Measurements from ENCODE around the gene ATRAID.
"Not testable (repeated sequence)": the region's sequence is repeated elsewhere in the genome, so short reads cannot be mapped to it uniquely, and the experiment has no call there.

The ATRAID gene

DNA sequence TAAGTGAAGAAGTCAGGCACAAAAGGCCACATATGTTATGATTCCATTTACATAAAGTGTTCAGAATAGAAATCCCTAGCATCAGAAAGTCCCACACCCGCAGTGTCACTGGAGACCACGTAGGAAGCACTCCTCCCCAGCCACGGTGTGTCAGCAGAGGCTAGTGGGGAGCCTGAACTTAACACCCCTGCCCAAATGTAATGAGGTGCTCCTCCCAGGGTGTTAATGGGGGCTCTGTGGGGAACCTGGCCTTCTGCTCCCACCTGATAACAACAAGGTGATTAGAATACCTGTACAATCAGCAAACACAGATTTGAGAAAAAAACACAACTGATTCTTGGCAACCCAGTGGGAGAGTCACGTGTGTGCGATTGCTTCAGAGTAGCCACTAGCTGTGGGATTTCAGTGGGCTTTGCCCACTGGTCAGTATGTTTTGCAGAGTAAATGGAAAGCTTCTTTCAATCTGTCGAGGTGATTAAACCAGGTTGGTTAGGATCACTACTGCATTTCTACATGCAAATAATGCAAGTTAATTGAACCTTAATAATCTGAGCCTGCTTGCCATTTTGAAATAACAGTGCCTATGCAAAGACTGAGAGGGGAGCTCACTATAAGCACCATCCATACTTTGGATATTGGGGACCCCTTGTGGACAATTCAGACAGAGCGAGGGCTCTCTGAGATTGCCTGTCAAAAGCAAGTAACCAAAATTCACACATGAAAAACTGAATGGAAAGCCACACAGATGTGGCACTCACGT lies 20.6 kb upstream of the ATRAID start:
- no peak overlapping the region for H2AFZ ChIP-seq (ENCODE audit: low read depth, low read length)
- H4K20me1 ChIP-seq (ENCODE audit: insufficient read depth, low read length) = no peaks in the 10 kb centered on the region
- no peaks in the 10 kb centered on the region for H3K79me2 ChIP-seq (ENCODE audit: insufficient read depth, low read length)
- H3K4me2 ChIP-seq (ENCODE audit: insufficient read depth, low read length) = no peak overlapping the region
- H3K27ac ChIP-seq (ENCODE audit: low read length) = no peak overlapping the region
- DNase-seq = peak; percentile 60
- TF ChIP-seq EZH2 (IDR thresholded peaks at IDR 0.05; ENCODE audit: borderline replicate concordance, low read depth, low read length, severe bottlenecking) = no peak
- TF ChIP-seq, protein P1, sequence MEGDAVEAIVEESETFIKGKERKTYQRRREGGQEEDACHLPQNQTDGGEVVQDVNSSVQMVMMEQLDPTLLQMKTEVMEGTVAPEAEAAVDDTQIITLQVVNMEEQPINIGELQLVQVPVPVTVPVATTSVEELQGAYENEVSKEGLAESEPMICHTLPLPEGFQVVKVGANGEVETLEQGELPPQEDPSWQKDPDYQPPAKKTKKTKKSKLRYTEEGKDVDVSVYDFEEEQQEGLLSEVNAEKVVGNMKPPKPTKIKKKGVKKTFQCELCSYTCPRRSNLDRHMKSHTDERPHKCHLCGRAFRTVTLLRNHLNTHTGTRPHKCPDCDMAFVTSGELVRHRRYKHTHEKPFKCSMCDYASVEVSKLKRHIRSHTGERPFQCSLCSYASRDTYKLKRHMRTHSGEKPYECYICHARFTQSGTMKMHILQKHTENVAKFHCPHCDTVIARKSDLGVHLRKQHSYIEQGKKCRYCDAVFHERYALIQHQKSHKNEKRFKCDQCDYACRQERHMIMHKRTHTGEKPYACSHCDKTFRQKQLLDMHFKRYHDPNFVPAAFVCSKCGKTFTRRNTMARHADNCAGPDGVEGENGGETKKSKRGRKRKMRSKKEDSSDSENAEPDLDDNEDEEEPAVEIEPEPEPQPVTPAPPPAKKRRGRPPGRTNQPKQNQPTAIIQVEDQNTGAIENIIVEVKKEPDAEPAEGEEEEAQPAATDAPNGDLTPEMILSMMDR (IDR thresholded peaks at IDR 0.05; ENCODE audit: borderline replicate concordance, extremely low read depth, low read length, poor library complexity, severe bottlenecking) = peak; percentile 67
- no peaks in the 10 kb centered on the region for H3K4me1 ChIP-seq (ENCODE audit: insufficient read depth, low read length)
- H3K9ac ChIP-seq (ENCODE audit: low read depth, low read length) = no peak overlapping the region
- no peak overlapping the region for H3K4me3 ChIP-seq (ENCODE audit: low read depth in 1 of 2, low read length in 2 of 2)
- ATAC-seq (ENCODE audit: insufficient read depth, low read depth) = peak; percentile 91
- no peaks in the 10 kb centered on the region for H3K36me3 ChIP-seq (ENCODE audit: insufficient read depth, low read length)
- no peaks in the 10 kb centered on the region for H3K27me3 ChIP-seq (ENCODE audit: insufficient read depth, low read length, poor library complexity)
- H3K9me3 ChIP-seq (ENCODE audit: insufficient read depth, low read length, severe bottlenecking) = no peaks in the 10 kb centered on the region

GRCh38 chr2:27194538-27195354 lies 17.1 kb upstream of the ATRAID start:
- ATAC-seq (ENCODE audit: insufficient read depth, low read depth) = no peak
- DNase-seq = no peak
- H3K79me2 ChIP-seq (ENCODE audit: insufficient read depth, low read length) = no peaks in the 10 kb centered on the region
- TF ChIP-seq, protein P1 (IDR thresholded peaks at IDR 0.05; ENCODE audit: borderline replicate concordance, extremely low read depth, low read length, poor library complexity, severe bottlenecking) = no peak
- H2AFZ ChIP-seq (ENCODE audit: low read depth, low read length) = no peak overlapping the region
- H3K27ac ChIP-seq (ENCODE audit: low read length) = no peak overlapping the region
- no peaks in the 10 kb centered on the region for H3K9me3 ChIP-seq (ENCODE audit: insufficient read depth, low read length, severe bottlenecking)
- H3K27me3 ChIP-seq (ENCODE audit: insufficient read depth, low read length, poor library complexity) = no peaks in the 10 kb centered on the region
- H3K36me3 ChIP-seq (ENCODE audit: insufficient read depth, low read length) = peaks cover 4% of the 10 kb centered on the region; the same call in 1 of the 2 replicates
- H3K9ac ChIP-seq (ENCODE audit: low read depth, low read length) = no peak overlapping the region
- H3K4me2 ChIP-seq (ENCODE audit: insufficient read depth, low read length) = no peak overlapping the region
- no peaks in the 10 kb centered on the region for H4K20me1 ChIP-seq (ENCODE audit: insufficient read depth, low read length)
- H3K4me3 ChIP-seq (ENCODE audit: low read depth in 1 of 2, low read length in 2 of 2) = no peak overlapping the region
- no peaks in the 10 kb centered on the region for H3K4me1 ChIP-seq (ENCODE audit: insufficient read depth, low read length)

DNA sequence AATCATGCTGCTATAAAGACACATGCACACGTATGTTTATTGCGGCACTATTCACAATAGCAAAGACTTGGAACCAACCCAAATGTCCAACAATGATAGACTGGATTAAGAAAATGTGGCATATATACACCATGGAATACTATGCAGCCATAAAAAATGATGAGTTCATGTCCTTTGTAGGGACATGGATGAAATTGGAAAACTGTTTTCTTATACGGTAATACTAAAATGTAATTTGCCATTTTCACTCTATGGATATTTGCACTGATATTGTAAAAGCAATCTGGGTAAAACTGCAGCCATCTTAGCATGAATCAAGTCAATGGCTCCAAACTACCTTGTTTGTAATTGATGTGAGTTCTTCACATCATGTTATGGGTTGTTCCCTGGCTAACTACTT lies 16.0 kb upstream of the ATRAID start:
- not testable (repeated sequence) for H3K4me1 ChIP-seq (ENCODE audit: insufficient read depth, low read length); H3K9me3 ChIP-seq (ENCODE audit: insufficient read depth, low read length, severe bottlenecking); H3K27me3 ChIP-seq (ENCODE audit: insufficient read depth, low read length, poor library complexity); H3K27ac ChIP-seq (ENCODE audit: low read length); ATAC-seq (ENCODE audit: insufficient read depth, low read depth); DNase-seq; H3K79me2 ChIP-seq (ENCODE audit: insufficient read depth, low read length); H2AFZ ChIP-seq (ENCODE audit: low read depth, low read length); H3K4me2 ChIP-seq (ENCODE audit: insufficient read depth, low read length); H4K20me1 ChIP-seq (ENCODE audit: insufficient read depth, low read length); H3K4me3 ChIP-seq (ENCODE audit: low read depth in 1 of 2, low read length in 2 of 2); H3K9ac ChIP-seq (ENCODE audit: low read depth, low read length)
- peaks cover 12% of the 10 kb centered on the region for H3K36me3 ChIP-seq (ENCODE audit: insufficient read depth, low read length)

GRCh38 chr2:27198068-27198467 lies 13.8 kb upstream of the ATRAID start:
- H3K9ac ChIP-seq (ENCODE audit: low read depth, low read length); H3K4me2 ChIP-seq (ENCODE audit: insufficient read depth, low read length); DNase-seq; H3K79me2 ChIP-seq (ENCODE audit: insufficient read depth, low read length); H3K4me1 ChIP-seq (ENCODE audit: insufficient read depth, low read length); H2AFZ ChIP-seq (ENCODE audit: low read depth, low read length); H3K27me3 ChIP-seq (ENCODE audit: insufficient read depth, low read length, poor library complexity); H4K20me1 ChIP-seq (ENCODE audit: insufficient read depth, low read length); H3K27ac ChIP-seq (ENCODE audit: low read length); H3K9me3 ChIP-seq (ENCODE audit: insufficient read depth, low read length, severe bottlenecking); ATAC-seq (ENCODE audit: insufficient read depth, low read depth); H3K4me3 ChIP-seq (ENCODE audit: low read depth in 1 of 2, low read length in 2 of 2): not testable (repeated sequence)
- H3K36me3 ChIP-seq (ENCODE audit: insufficient read depth, low read length) = peaks cover 33% of the 10 kb centered on the region
